Neural progenitor cell (in vitro differentiated cells): ENCODE measurements around the gene H6PD. TPM values are rescaled to one million over a fixed set of nuclear protein-coding genes. Genes with fewer than 3 reads are reported as not detected.
A peak's percentile ranks its signal among the peaks of the same experiment; 100 is the strongest.

ENCODE experiments used
- DNase-seq: peaks from one replicate; pipeline ENCODE4 v3.0.0-alpha.2; 2016; ENCODE audit warnings: low spot score
- H2AFZ ChIP-seq: fragments of 200-600 bp; sonication (generic); replicated peaks from 2 replicates; pipeline ENCODE4 v1.6.1; 2016; ENCODE audit warnings: antibody characterized with exemption
- H3F3A ChIP-seq: fragments of 200-600 bp; sonication (generic); 2 replicates; pipeline ENCODE4 v1.6.1; 2016; ENCODE audit warnings: antibody characterized with exemption, low read depth
- H3K27ac ChIP-seq: fragments of 200-600 bp; sonication (generic); 2 replicates; pipeline ENCODE4 v1.5.1; 2016; ENCODE audit warnings: mild to moderate bottlenecking
- H3K27me3 ChIP-seq: fragments of 200-600 bp; sonication (generic); 2 replicates; pipeline ENCODE4 v1.6.1; 2016; ENCODE audit warnings: mild to moderate bottlenecking, moderate library complexity
- H3K36me3 ChIP-seq: fragments of 200-600 bp; sonication (generic); 2 replicates; pipeline ENCODE4 v1.5.1; 2016
- H3K4me1 ChIP-seq: fragments of 200-600 bp; sonication (generic); 2 replicates; pipeline ENCODE4 v1.6.1; 2016; ENCODE audit warnings: mixed run types
- H3K4me2 ChIP-seq: fragments of 200-600 bp; sonication (generic); 2 replicates; pipeline ENCODE4 v1.6.1; 2016
- H3K4me3 ChIP-seq: fragments of 200-600 bp; sonication (generic); 2 replicates; pipeline ENCODE4 v1.5.1; 2016
- H3K79me2 ChIP-seq: fragments of 200-600 bp; sonication (generic); 2 replicates; pipeline ENCODE4 v1.6.1; 2016; ENCODE audit warnings: low read depth
- H3K9ac ChIP-seq: fragments of 200-600 bp; sonication (generic); 2 replicates; pipeline ENCODE4 v1.6.1; 2016
- H3K9me3 ChIP-seq: fragments of 200-600 bp; sonication (generic); 2 replicates; pipeline ENCODE4 v1.5.1; 2016; ENCODE audit warnings: low read depth
- H4K20me1 ChIP-seq: fragments of 200-600 bp; sonication (generic); 2 replicates; pipeline ENCODE4 v1.6.1; 2016; ENCODE audit warnings: low read depth
- H3K27ac Mint-ChIP-seq: 3 replicates; pipeline ENCODE4 v1.8.0; 2021; ENCODE audit warnings: mixed read lengths
- H3K27me3 Mint-ChIP-seq: 2 replicates; pipeline ENCODE4 v1.8.0; 2022; ENCODE audit warnings: low read depth, mild to moderate bottlenecking, inconsistent platforms, moderate library complexity, mixed read lengths; ENCODE audit not compliant: insufficient read depth
- H3K36me3 Mint-ChIP-seq: 3 replicates; pipeline ENCODE4 v1.8.0; 2021; ENCODE audit warnings: mixed read lengths
- H3K4me1 Mint-ChIP-seq: 3 replicates; pipeline ENCODE4 v1.8.0; 2021; ENCODE audit warnings: mixed read lengths
- H3K4me3 Mint-ChIP-seq: 3 replicates; pipeline ENCODE4 v1.8.0; 2021; ENCODE audit warnings: mild to moderate bottlenecking, moderate library complexity, mixed read lengths
- H3K9me3 Mint-ChIP-seq: 3 replicates; pipeline ENCODE4 v1.8.0; 2020; ENCODE audit warnings: mixed read lengths
- EZH2 ChIP-seq: fragments of 200-600 bp; sonication (generic); IDR thresholded peaks from 2 replicates; pipeline ENCODE4 v1.6.1; 2017; ENCODE audit warnings: antibody characterized with exemption, mild to moderate bottlenecking, moderate library complexity
- EZH2phosphoT487 ChIP-seq: fragments of 200-600 bp; sonication (generic); IDR thresholded peaks from 2 replicates; pipeline ENCODE4 v1.6.1; 2017; ENCODE audit warnings: antibody characterized with exemption
- total RNA-seq: library from RNA; depleted of rRNA; stranded (reverse); fragments of >200 nt; gene quantifications from 2 replicates; pipeline ENCODE4 v1.2.3, GENCODE V29; 2015; ENCODE audit warnings: low replicate concordance
- TF ChIP-seq, protein P1 (sequence below): fragments of 200-600 bp; sonication (generic); IDR thresholded peaks from 2 replicates; pipeline ENCODE4 v1.5.1; 2017; ENCODE audit warnings: antibody characterized with exemption, mild to moderate bottlenecking

H6PD gene, protein sequence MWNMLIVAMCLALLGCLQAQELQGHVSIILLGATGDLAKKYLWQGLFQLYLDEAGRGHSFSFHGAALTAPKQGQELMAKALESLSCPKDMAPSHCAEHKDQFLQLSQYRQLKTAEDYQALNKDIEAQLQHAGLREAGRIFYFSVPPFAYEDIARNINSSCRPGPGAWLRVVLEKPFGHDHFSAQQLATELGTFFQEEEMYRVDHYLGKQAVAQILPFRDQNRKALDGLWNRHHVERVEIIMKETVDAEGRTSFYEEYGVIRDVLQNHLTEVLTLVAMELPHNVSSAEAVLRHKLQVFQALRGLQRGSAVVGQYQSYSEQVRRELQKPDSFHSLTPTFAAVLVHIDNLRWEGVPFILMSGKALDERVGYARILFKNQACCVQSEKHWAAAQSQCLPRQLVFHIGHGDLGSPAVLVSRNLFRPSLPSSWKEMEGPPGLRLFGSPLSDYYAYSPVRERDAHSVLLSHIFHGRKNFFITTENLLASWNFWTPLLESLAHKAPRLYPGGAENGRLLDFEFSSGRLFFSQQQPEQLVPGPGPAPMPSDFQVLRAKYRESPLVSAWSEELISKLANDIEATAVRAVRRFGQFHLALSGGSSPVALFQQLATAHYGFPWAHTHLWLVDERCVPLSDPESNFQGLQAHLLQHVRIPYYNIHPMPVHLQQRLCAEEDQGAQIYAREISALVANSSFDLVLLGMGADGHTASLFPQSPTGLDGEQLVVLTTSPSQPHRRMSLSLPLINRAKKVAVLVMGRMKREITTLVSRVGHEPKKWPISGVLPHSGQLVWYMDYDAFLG
- total RNA-seq, result 6.0 and 15.2 TPM in 2 replicates

DNA sequence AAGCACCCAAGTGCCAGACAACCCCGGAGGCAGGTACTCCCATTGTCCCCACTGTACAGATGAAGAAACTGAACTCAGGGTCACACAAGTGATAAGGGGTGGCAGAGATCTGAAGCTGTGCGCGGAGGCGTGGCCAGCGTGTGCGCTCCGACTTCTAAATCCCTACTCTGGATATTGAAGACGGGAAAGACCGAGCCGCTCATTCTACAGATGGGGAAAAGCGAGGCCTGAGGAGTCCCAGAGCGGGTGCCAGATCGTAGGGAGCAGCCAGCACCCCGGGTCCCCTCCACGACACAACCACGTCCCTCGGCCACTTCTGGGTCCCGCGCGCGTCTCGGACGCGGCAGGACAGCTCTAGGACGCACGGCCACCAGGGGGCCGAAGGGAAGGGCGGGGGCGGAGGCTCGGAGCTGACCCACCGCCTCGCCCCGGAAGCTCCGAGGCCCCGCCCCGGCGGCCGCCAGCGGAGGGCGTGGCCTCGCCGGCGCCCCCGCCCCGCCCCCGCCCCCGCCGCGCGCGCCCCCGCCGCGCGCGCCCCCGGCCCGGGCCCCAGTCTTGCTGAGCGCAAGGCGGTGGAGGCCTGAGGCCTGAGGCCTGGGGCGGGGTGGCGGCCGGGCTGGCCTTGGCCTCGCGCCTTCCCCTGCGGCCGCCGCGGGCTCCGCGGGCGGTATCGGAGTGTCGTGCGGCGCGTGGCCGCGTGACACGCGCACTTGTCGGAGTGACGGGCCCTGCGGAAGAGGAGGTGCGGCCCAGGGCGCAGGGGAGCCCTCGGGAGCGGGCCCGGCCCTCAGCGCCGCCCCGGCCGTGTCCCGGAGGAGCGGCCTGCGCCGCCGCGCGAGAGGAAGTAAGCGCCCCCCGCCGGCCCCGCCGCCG is at the start of gene H6PD:
TSS of gene H6PD (plus strand) at position 552 of the 873 bp plus-strand sequence. CDS start 10,161 bp downstream, outside the sequence.
- TF ChIP-seq EZH2 (no peak), EZH2phosphoT487 (no peak)
- TF ChIP-seq, protein P1, sequence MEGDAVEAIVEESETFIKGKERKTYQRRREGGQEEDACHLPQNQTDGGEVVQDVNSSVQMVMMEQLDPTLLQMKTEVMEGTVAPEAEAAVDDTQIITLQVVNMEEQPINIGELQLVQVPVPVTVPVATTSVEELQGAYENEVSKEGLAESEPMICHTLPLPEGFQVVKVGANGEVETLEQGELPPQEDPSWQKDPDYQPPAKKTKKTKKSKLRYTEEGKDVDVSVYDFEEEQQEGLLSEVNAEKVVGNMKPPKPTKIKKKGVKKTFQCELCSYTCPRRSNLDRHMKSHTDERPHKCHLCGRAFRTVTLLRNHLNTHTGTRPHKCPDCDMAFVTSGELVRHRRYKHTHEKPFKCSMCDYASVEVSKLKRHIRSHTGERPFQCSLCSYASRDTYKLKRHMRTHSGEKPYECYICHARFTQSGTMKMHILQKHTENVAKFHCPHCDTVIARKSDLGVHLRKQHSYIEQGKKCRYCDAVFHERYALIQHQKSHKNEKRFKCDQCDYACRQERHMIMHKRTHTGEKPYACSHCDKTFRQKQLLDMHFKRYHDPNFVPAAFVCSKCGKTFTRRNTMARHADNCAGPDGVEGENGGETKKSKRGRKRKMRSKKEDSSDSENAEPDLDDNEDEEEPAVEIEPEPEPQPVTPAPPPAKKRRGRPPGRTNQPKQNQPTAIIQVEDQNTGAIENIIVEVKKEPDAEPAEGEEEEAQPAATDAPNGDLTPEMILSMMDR, result peak; percentile 67
- H3K4me3 ChIP-seq, result peak within 1 kb of the TSS; percentile 72
- Mint-ChIP-seq H3K4me1 (peaks cover 25% of the 10 kb centered on the region), H3K36me3 (peaks cover 6% of the 10 kb centered on the region), H3K9me3 (no peaks in the 10 kb centered on the region), H3K27me3 (peaks cover 8% of the 10 kb centered on the region), H3K27ac (peak within 1 kb of the TSS; percentile 97), H3K4me3 (peak within 1 kb of the TSS; percentile 94)
- H3K4me2 ChIP-seq, result peak within 1 kb of the TSS; percentile 99
- H4K20me1 ChIP-seq, result no peaks in the 10 kb centered on the region
- H3F3A ChIP-seq, result peaks cover 24% of the 10 kb centered on the region
- no peaks in the 10 kb centered on the region for H3K27me3 ChIP-seq
- H3K36me3 ChIP-seq, result no peaks in the 10 kb centered on the region
- peak; percentile 93 for DNase-seq
- H3K27ac ChIP-seq, result peak within 1 kb of the TSS; percentile 67
- no peaks in the 10 kb centered on the region for H3K9me3 ChIP-seq
- peaks cover 7% of the 10 kb centered on the region for H3K4me1 ChIP-seq
- H3K9ac ChIP-seq, result peak within 1 kb of the TSS; percentile 85
- no peaks in the 10 kb centered on the region for H3K79me2 ChIP-seq
- H2AFZ ChIP-seq, result peak within 1 kb of the TSS; percentile 97

DNA sequence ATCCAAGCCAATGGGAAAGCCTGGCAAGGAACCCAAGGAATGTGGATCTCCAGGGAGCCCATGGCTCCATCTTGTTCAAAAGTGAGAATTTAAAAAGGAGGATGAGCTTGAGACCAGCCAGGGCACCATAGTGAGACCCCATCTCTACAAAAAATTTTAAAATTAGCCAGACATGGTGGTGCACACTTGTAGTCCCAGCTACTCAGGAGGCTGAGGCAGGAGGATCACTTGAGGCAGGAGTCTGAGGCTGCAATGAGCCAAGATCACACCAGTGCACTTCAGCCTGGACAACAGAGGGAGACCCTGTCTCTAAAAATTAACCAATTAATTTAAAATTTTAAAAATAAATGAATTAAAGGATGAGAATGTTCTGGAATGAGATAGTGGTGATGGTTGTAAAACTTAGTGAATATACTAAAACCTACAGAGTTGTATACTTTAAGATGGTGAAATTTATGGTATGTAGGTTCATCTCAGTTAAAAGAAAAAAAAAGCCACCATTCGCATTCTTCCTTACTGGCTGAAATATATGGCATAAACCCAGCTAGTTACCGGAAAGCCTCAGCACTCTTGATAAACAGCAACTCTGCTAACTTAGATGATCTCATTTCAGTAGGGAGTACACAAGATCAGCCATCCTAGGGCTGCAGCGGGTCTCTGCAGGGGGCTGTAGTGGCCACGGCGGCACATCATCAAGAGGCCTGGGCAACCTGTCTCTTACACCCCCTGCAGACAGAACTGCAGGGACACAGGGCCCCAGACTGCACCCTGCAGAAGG is 48.3 kb upstream of the H6PD start:
- Mint-ChIP-seq H3K4me1 (peaks cover 23% of the 10 kb centered on the region), H3K4me3 (no peak overlapping the region), H3K9me3 (peaks cover 2% of the 10 kb centered on the region), H3K27ac (peak overlapping the region; percentile 85), H3K27me3 (peaks cover 36% of the 10 kb centered on the region), H3K36me3 (no peaks in the 10 kb centered on the region)
- Histone ChIP-seq H3K4me1 (peaks cover 13% of the 10 kb centered on the region), H4K20me1 (no peaks in the 10 kb centered on the region), H3K9ac (no peak overlapping the region), H3K4me3 (no peak overlapping the region), H3F3A (peaks cover 16% of the 10 kb centered on the region), H2AFZ (no peak overlapping the region), H3K27ac (no peak overlapping the region), H3K36me3 (no peaks in the 10 kb centered on the region), H3K79me2 (peaks cover 7% of the 10 kb centered on the region), H3K27me3 (peaks cover 30% of the 10 kb centered on the region), H3K4me2 (no peak overlapping the region), H3K9me3 (no peaks in the 10 kb centered on the region)
- TF ChIP-seq EZH2phosphoT487 (no peak), EZH2 (no peak)
- TF ChIP-seq, protein P1, result no peak
- no peak for DNase-seq

DNA sequence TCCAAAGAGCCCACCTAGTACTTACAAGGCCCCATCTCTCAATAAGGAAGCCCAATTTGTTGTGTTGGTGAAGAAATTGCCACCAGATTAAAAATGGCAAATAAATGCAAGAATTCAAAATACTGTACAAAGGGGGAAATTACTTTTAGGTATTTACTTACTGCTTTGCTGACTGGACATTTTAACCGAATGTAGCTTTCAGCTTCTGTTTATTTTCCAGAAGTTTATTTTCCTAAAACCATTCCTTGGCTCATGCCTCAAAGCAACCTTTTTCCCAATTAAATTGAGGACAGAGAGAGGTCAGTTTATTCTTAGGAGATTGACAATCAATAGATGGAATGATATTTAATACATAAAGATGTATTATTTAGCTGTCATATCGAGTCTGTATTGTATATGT is 47.6 kb upstream of the H6PD start:
- no peak overlapping the region for H3K4me3 ChIP-seq
- DNase-seq, result no peak
- Mint-ChIP-seq H3K27me3 (peaks cover 31% of the 10 kb centered on the region), H3K36me3 (no peaks in the 10 kb centered on the region), H3K27ac (no peak overlapping the region), H3K9me3 (peaks cover 2% of the 10 kb centered on the region), H3K4me1 (peaks cover 17% of the 10 kb centered on the region), H3K4me3 (no peak overlapping the region)
- H3F3A ChIP-seq, result peaks cover 16% of the 10 kb centered on the region
- no peaks in the 10 kb centered on the region for H3K36me3 ChIP-seq
- H4K20me1 ChIP-seq, result no peaks in the 10 kb centered on the region
- no peak overlapping the region for H3K4me2 ChIP-seq
- H3K4me1 ChIP-seq, result peaks cover 13% of the 10 kb centered on the region
- H3K27ac ChIP-seq, result no peak overlapping the region
- no peak overlapping the region for H2AFZ ChIP-seq
- no peak overlapping the region for H3K9ac ChIP-seq
- H3K79me2 ChIP-seq, result no peaks in the 10 kb centered on the region
- peaks cover 23% of the 10 kb centered on the region for H3K27me3 ChIP-seq
- TF ChIP-seq EZH2 (no peak), EZH2phosphoT487 (no peak)
- TF ChIP-seq, protein P1, result no peak
- H3K9me3 ChIP-seq, result no peaks in the 10 kb centered on the region
